Measurements from ENCODE around the gene PRPF40B. TPM values are rescaled to one million over a fixed set of nuclear protein-coding genes. Genes with fewer than 3 reads are reported as not detected.

The PRPF40B gene
- total RNA-seq, 1 donor from 2014 or later, result 16.3 TPM

DNA sequence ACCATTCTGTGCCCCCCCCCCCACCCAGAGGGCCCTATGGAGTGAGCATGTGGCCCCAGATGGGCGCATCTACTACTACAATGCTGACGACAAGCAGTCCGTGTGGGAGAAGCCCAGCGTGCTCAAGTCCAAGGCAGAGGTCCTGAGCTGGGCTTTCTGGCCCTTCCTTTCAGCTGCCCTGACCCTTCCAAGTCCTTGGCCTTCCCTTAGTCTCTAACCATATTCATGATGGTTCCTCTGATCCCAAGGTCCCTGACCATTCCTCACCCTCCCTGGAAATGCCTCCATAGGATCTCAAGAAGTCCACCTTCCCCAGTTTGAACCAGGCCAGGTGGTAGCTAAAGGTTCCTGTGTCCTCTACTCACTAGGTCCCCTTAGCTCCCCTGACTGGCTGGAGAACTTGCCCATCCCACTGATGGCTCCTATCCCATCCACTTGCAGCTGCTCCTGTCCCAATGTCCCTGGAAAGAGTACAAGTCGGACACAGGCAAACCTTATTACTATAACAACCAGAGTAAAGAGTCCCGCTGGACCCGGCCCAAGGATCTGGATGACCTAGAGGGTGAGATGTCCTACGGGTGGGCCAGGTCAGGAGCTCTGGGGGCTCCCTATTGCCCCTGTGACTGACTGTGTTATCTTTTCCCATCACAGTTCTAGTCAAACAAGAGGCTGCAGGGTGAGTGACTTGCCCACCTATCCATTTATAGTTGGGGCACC, 9.8 kb downstream of the PRPF40B start:
- no peak overlapping the region for H3K4me3 ChIP-seq (ENCODE audit: low read depth, low read length)
- TF ChIP-seq, protein P1, sequence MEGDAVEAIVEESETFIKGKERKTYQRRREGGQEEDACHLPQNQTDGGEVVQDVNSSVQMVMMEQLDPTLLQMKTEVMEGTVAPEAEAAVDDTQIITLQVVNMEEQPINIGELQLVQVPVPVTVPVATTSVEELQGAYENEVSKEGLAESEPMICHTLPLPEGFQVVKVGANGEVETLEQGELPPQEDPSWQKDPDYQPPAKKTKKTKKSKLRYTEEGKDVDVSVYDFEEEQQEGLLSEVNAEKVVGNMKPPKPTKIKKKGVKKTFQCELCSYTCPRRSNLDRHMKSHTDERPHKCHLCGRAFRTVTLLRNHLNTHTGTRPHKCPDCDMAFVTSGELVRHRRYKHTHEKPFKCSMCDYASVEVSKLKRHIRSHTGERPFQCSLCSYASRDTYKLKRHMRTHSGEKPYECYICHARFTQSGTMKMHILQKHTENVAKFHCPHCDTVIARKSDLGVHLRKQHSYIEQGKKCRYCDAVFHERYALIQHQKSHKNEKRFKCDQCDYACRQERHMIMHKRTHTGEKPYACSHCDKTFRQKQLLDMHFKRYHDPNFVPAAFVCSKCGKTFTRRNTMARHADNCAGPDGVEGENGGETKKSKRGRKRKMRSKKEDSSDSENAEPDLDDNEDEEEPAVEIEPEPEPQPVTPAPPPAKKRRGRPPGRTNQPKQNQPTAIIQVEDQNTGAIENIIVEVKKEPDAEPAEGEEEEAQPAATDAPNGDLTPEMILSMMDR (IDR thresholded peaks at IDR 0.05; ENCODE audit: insufficient read depth, low read length, severe bottlenecking), result no peak
- peaks cover 5% of the 10 kb centered on the region for H3K36me3 ChIP-seq (ENCODE audit: control insufficient read depth, insufficient read depth, low read length)
- no peaks in the 10 kb centered on the region for H3K27me3 ChIP-seq (ENCODE audit: control insufficient read depth, insufficient read depth, low read length)
- DNase-seq (ENCODE audit: low read depth) (no peak), FAIRE-seq (no peak)

DNA sequence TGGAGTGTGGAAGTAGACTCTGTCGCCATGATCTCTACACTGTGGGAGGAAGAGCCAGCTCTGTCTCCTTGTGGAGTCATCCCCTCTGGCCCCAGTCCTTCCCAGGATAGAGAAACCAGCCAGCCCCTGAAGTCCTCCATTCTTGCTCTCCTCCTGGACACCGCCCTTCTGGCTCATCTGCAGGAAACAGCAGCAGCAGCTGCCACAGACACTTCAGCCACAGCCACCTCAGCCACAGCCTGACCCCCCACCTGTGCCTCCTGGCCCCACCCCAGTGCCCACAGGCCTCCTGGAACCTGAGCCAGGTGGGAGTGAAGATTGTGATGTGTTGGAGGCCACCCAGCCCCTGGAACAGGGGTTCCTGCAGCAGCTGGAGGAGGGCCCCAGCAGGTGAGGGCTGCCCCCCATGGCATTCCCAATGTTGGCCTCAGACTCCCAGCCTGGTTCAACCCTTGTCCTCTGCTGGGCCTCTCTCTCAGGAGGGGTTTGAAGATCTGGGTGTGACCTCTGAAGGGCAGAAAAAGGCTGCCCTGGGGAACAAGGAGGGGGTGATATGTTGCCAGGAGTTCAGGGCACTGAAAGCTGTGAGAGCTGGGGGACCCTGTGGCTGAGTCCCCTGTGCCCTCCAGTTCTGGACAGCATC, 10.5 kb downstream of the PRPF40B start:
- Histone ChIP-seq H3K36me3 (ENCODE audit: control insufficient read depth, insufficient read depth, low read length) (peaks cover 5% of the 10 kb centered on the region), H3K27me3 (ENCODE audit: control insufficient read depth, insufficient read depth, low read length) (no peaks in the 10 kb centered on the region), H3K4me3 (ENCODE audit: low read depth, low read length) (no peak overlapping the region)
- TF ChIP-seq, protein P1 (IDR thresholded peaks at IDR 0.05; ENCODE audit: insufficient read depth, low read length, severe bottlenecking), result no peak
- no peak for FAIRE-seq
- DNase-seq (ENCODE audit: low read depth), result no peak

- no peak for DNase-seq (ENCODE audit: low read depth)
- FAIRE-seq, result no peak
- no peak overlapping the region for H3K4me3 ChIP-seq (ENCODE audit: low read depth, low read length)
- H3K36me3 ChIP-seq (ENCODE audit: control insufficient read depth, insufficient read depth, low read length), result peaks cover 5% of the 10 kb centered on the region
- H3K27me3 ChIP-seq (ENCODE audit: control insufficient read depth, insufficient read depth, low read length), result no peaks in the 10 kb centered on the region
- TF ChIP-seq, protein P1 (IDR thresholded peaks at IDR 0.05; ENCODE audit: insufficient read depth, low read length, severe bottlenecking), result no peak
These were observed 11.7 kb downstream of the PRPF40B start for GRCh38 chr12:49635036-49635435.

DNA sequence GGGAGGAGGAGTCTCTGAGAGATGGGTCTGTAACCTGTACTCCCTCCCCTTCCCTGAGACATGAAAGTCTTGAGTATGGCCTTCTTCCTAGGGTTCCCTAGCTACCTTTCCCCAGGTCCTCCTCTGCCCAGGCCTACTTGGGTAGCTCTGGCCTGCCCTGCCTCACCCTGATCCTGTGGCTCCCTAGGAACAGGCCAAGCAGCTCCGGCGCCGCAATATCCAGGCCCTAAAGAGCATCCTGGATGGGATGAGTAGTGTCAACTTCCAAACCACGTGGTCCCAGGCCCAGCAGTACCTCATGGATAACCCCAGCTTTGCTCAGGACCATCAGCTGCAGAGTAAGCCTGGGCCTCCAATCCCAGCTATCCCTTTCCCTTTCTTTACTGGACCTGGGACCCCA, 12.3 kb downstream of the PRPF40B start:
- TF ChIP-seq, protein P1 (IDR thresholded peaks at IDR 0.05; ENCODE audit: insufficient read depth, low read length, severe bottlenecking), result no peak
- Histone ChIP-seq H3K4me3 (ENCODE audit: low read depth, low read length) (no peak overlapping the region), H3K27me3 (ENCODE audit: control insufficient read depth, insufficient read depth, low read length) (no peaks in the 10 kb centered on the region), H3K36me3 (ENCODE audit: control insufficient read depth, insufficient read depth, low read length) (peaks cover 7% of the 10 kb centered on the region)
- no peak for DNase-seq (ENCODE audit: low read depth)
- no peak for FAIRE-seq

GRCh38 chr12:49636574-49636973, 13.2 kb downstream of the PRPF40B start:
- FAIRE-seq, result no peak
- no peak for DNase-seq (ENCODE audit: low read depth)
- Histone ChIP-seq H3K27me3 (ENCODE audit: control insufficient read depth, insufficient read depth, low read length) (no peaks in the 10 kb centered on the region), H3K4me3 (ENCODE audit: low read depth, low read length) (no peak overlapping the region), H3K36me3 (ENCODE audit: control insufficient read depth, insufficient read depth, low read length) (peaks cover 7% of the 10 kb centered on the region)
- TF ChIP-seq, protein P1 (IDR thresholded peaks at IDR 0.05; ENCODE audit: insufficient read depth, low read length, severe bottlenecking), result no peak

Measured in bronchial epithelial cell (primary cell).